Brain microvascular endothelial cell (primary cell): ENCODE measurements around the gene ZDHHC3.
A peak's percentile ranks its signal among the peaks of the same experiment; 100 is the strongest.

ENCODE experiments used
- DNase-seq: peaks from one replicate; pipeline ENCODE4 v3.0.0-alpha.2; 2020
- H3K27ac ChIP-seq: fragments of 250-450 bp; sonication (Bioruptor Pico); 2 replicates; pipeline ENCODE4 v1.5.1; 2020; ENCODE audit warnings: mild to moderate bottlenecking, moderate library complexity
- H3K27me3 ChIP-seq: fragments of 250-450 bp; sonication (Bioruptor Pico); replicated peaks from 2 replicates; pipeline ENCODE4 v1.5.1; 2020; ENCODE audit warnings: mild to moderate bottlenecking
- H3K36me3 ChIP-seq: fragments of 250-450 bp; sonication (Bioruptor Pico); replicated peaks from 2 replicates; pipeline ENCODE4 v1.5.1; 2020; ENCODE audit warnings: mild to moderate bottlenecking
- H3K4me3 ChIP-seq: 2 replicates; pipeline ENCODE4 v1.5.1; 2011; ENCODE audit warnings: low read depth, mild to moderate bottlenecking, control low read depth, low read length, moderate library complexity
- CTCF ChIP-seq: IDR thresholded peaks from 2 replicates; pipeline ENCODE4 v1.5.1; 2011; ENCODE audit warnings: low read depth, mild to moderate bottlenecking, moderate library complexity, low read length, control low read depth, inconsistent platforms; ENCODE audit errors: missing control alignments
- in situ Hi-C: cut with HindIII; loops from 2 replicates; pipeline ENCODE4 v1.10.0; 2017; ENCODE audit warnings: low sequenced_read_pairs, low pct_ligation_motif_present

ZDHHC3 gene

GRCh38 chr3:44976002-44976815, at the start of gene ZDHHC3, which contains the start of gene EXOSC7:
Gene ZDHHC3, minus strand, starts transcription at chr3:44976174. Its CDS starts 16,738 bp downstream, at chr3:44959436.
Gene EXOSC7, plus strand, starts transcription at chr3:44976244. Its CDS starts 34 bp downstream, at chr3:44976278.
- Histone ChIP-seq H3K4me3 (peak within 1 kb of the TSS; percentile 92), H3K36me3 (peaks cover 2% of the 10 kb centered on the region), H3K27ac (peak within 1 kb of the TSS; percentile 81), H3K27me3 (no peaks in the 10 kb centered on the region)
- TF ChIP-seq CTCF: no peak
- in situ Hi-C loops: no loop called here
- peak; percentile 82 for DNase-seq

GRCh38 chr3:45024542-45025255, 48.7 kb upstream of the ZDHHC3 start:
- no peak for DNase-seq
- in situ Hi-C loops: loop anchor here (25.0 kb wide), 1 partner anchor 488 kb away; no protein-coding TSS in a partner anchor
- H3K4me3 ChIP-seq: no peak overlapping the region

GRCh38 chr3:45023675-45024074, 47.7 kb upstream of the ZDHHC3 start:
- H3K27ac ChIP-seq: no peak overlapping the region
- in situ Hi-C loops: no loop called here
- no peaks in the 10 kb centered on the region for H3K27me3 ChIP-seq
- H3K4me3 ChIP-seq: no peak overlapping the region
- TF ChIP-seq CTCF: no peak
- DNase-seq: no peak
- H3K36me3 ChIP-seq: no peaks in the 10 kb centered on the region

More at GRCh38 chr3:45024542-45025255, 48.7 kb upstream of the ZDHHC3 start:
- Histone ChIP-seq H3K27ac (no peak overlapping the region), H3K36me3 (no peaks in the 10 kb centered on the region), H3K27me3 (no peaks in the 10 kb centered on the region)
- TF ChIP-seq CTCF: no peak

- Histone ChIP-seq H3K36me3 (no peaks in the 10 kb centered on the region), H3K27me3 (no peaks in the 10 kb centered on the region), H3K27ac (no peak overlapping the region), H3K4me3 (no peak overlapping the region)
- no peak for TF ChIP-seq CTCF
- in situ Hi-C loops: no loop called here
- no peak for DNase-seq
Observed at GRCh38 chr3:45021524-45022297, 45.7 kb upstream of the ZDHHC3 start.

GRCh38 chr3:45020534-45020933, 44.6 kb upstream of the ZDHHC3 start:
- Histone ChIP-seq H3K27ac (no peak overlapping the region), H3K27me3 (no peaks in the 10 kb centered on the region), H3K4me3 (no peak overlapping the region), H3K36me3 (peaks cover 2% of the 10 kb centered on the region)
- in situ Hi-C loops: no loop called here
- DNase-seq: no peak
- TF ChIP-seq CTCF: no peak
